Skin epidermis (tissue), 12 donors: ENCODE results near the gene CXXC5.
A peak's percentile ranks its signal among the peaks of the same experiment; 100 is the strongest.

ENCODE experiments used
- H3K27ac ChIP-seq, 21 experiments: fragments of 200-600 bp; sonication (generic) in 11 of 21; one replicate each; pipeline ENCODE4 v1.5.0; 2020; ENCODE audit warnings: mild to moderate bottlenecking in 3 of 21, inconsistent platforms in 2 of 21, moderate library complexity in 2 of 21
- H3K4me3 ChIP-seq, 7 experiments: fragments of 200-600 bp; sonication (generic) in 2 of 7; one replicate each; pipeline ENCODE4 v1.5.0; 2020; ENCODE audit warnings: inconsistent platforms in 2 of 7, mild to moderate bottlenecking in 2 of 7, moderate library complexity in 1 of 7

Gene CXXC5

GRCh38 chr5:139637438-139638089, 10.6 kb upstream of the CXXC5 start:
- H3K4me3 ChIP-seq: peak overlapping the region; percentile 28 to 38 (median 35)

GRCh38 chr5:139638090-139638735, 9.9 kb upstream of the CXXC5 start:
- H3K4me3 ChIP-seq: peak overlapping the region in 6 of 7 experiments; percentile 28 to 38 (median 34)

More at GRCh38 chr5:139637438-139638089, 10.6 kb upstream of the CXXC5 start:
- peak overlapping the region in 20 of 21 experiments; percentile 66 to 92 (median 86) for H3K27ac ChIP-seq

GRCh38 chr5:139638736-139639618, 9.2 kb upstream of the CXXC5 start:
- peak overlapping the region in 18 of 21 experiments; percentile 66 to 92 (median 86) for H3K27ac ChIP-seq
- H3K4me3 ChIP-seq: no peak overlapping the region

More at GRCh38 chr5:139638090-139638735, 9.9 kb upstream of the CXXC5 start:
- peak overlapping the region in 20 of 21 experiments; percentile 66 to 92 (median 86) for H3K27ac ChIP-seq

- peak overlapping the region in 3 of 21 experiments; percentile 19 to 91 (median 91) for H3K27ac ChIP-seq
- no peak overlapping the region for H3K4me3 ChIP-seq
Observed at GRCh38 chr5:139639619-139640380, 8.3 kb upstream of the CXXC5 start.

GRCh38 chr5:139640421-139641115, 7.6 kb upstream of the CXXC5 start:
- H3K4me3 ChIP-seq: no peak overlapping the region
- no peak overlapping the region for H3K27ac ChIP-seq

GRCh38 chr5:139641116-139642080, 6.8 kb upstream of the CXXC5 start:
- no peak overlapping the region for H3K4me3 ChIP-seq
- peak overlapping the region in 2 of 21 experiments; percentile 58 to 63 for H3K27ac ChIP-seq

GRCh38 chr5:139642213-139642612, 5.9 kb upstream of the CXXC5 start:
- Histone ChIP-seq H3K27ac (peak overlapping the region in 2 of 21 experiments; percentile 58 to 63), H3K4me3 (no peak overlapping the region)

GRCh38 chr5:139642891-139643871, 5.0 kb upstream of the CXXC5 start:
- peak overlapping the region in 7 of 21 experiments; percentile 11 to 58 (median 30) for H3K27ac ChIP-seq
- no peak overlapping the region for H3K4me3 ChIP-seq

- Histone ChIP-seq H3K27ac (peak overlapping the region in 3 of 21 experiments; percentile 14 to 46 (median 33)), H3K4me3 (no peak overlapping the region)
Observed at GRCh38 chr5:139644001-139644456, 4.1 kb upstream of the CXXC5 start.

GRCh38 chr5:139644646-139645429, 3.3 kb upstream of the CXXC5 start:
- no peak overlapping the region for H3K27ac ChIP-seq

GRCh38 chr5:139645430-139645871, 2.7 kb upstream of the CXXC5 start:
- no peak overlapping the region for H3K4me3 ChIP-seq
- no peak overlapping the region for H3K27ac ChIP-seq

More at GRCh38 chr5:139644646-139645429, 3.3 kb upstream of the CXXC5 start:
- no peak overlapping the region for H3K4me3 ChIP-seq

- no peak overlapping the region for H3K4me3 ChIP-seq
- no peak overlapping the region for H3K27ac ChIP-seq
Observed at GRCh38 chr5:139646111-139646510, 2.0 kb upstream of the CXXC5 start.

- peak overlapping the region in 2 of 21 experiments; percentile 51 to 92 for H3K27ac ChIP-seq
- H3K4me3 ChIP-seq: peak overlapping the region in 2 of 7 experiments; percentile 68 to 70
Observed at GRCh38 chr5:139646912-139647505, 1.1 kb upstream of the CXXC5 start.

GRCh38 chr5:139647506-139648204, 494 bp upstream of the CXXC5 start:
- Histone ChIP-seq H3K4me3 (peak overlapping the region; percentile 68 to 95 (median 84)), H3K27ac (peak overlapping the region in 18 of 21 experiments; percentile 21 to 94 (median 84))
